Measurements from ENCODE around the gene CAMK2D. TPM values are rescaled to one million over a fixed set of nuclear protein-coding genes. Genes with fewer than 3 reads are reported as not detected.

Gene CAMK2D
- total RNA-seq, 1 experiment from 2014 or later = 27.6 TPM

Other genes starting within 250 kb of the CAMK2D start
- 21.4 and 24.4 TPM in 2 replicates for gene ARSJ, start 217.9 kb upstream of the CAMK2D start, total RNA-seq (2014; rRNA removed; shearing (Covaris generic))